Measurements from ENCODE around the gene WDR59. TPM values are rescaled to one million over a fixed set of nuclear protein-coding genes. Genes with fewer than 3 reads are reported as not detected.

Gene WDR59
- total RNA-seq, 1 experiment from 2014 or later = 32.0 TPM

DNA sequence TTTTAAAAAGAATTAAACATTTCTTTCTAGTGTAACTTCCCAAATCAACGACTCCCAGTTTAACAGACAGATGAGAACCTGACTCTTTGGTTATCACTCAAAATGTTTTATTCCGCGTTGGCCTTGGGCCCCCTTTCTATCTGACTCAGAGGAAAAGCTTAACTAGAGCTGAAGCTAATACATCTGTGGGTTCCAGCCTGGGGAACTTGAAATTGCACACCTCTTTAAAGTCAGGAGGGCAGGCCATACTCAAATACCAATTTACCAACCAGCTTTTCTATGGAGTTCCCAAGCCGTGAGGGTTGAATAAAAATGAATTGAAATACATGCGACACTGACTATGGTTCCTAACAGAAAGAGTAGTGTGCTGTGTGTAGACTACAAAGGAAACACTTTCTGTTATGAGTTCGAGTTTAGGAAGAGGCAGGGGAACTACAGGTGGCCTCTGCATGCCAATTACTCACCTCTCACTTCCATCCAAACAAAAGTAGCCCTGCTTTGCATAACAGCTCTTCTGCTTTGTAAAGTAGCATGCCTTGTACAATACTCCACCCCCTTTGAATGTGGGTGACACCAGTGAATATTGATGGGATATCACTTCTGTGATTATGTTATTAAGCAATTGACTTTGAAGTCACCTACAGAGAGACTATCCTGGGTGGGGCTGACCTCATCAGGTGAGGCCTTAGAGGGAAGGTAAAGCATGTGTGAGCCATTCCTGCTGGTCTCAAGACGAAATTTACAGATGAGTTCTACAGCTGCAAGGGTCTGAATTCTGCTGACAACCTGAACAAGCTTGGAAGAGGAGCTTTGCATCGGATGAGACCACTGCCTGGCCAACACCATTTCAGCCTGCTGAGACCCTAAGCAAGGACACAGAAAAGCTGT, 92.1 kb downstream of the WDR59 start:
- Histone ChIP-seq H3K4me3 (ENCODE audit: insufficient read depth, low read depth, low read length) (no peak overlapping the region), H3K36me3 (replicated peaks; ENCODE audit: control insufficient read depth, insufficient read depth, low read length) (peaks cover 14% of the 10 kb centered on the region), H3K27me3 (ENCODE audit: control insufficient read depth, insufficient read depth, low read length) (no peaks in the 10 kb centered on the region)
- no peak for DNase-seq

DNA sequence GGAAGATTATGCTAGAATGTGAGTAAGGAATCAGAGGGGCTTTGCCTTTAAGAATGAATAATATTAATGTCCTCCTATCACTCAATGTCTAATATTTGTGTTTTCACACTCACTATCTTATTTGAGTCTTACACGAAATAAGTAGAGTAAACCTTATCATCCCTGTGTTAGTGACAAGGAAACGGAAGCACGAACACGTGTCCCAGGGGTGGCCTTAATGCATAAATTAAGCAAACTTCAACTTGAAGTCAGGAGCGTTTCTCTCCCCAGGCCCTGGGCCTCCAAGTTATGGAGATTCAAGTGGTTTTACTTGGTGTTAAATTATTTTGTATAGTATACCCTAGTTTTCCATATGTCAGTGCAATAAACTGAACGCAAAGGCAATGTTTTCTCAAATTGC, 96.0 kb downstream of the WDR59 start:
- Histone ChIP-seq H3K4me3 (ENCODE audit: insufficient read depth, low read depth, low read length) (no peak overlapping the region), H3K36me3 (replicated peaks; ENCODE audit: control insufficient read depth, insufficient read depth, low read length) (peaks cover 20% of the 10 kb centered on the region)

DNA sequence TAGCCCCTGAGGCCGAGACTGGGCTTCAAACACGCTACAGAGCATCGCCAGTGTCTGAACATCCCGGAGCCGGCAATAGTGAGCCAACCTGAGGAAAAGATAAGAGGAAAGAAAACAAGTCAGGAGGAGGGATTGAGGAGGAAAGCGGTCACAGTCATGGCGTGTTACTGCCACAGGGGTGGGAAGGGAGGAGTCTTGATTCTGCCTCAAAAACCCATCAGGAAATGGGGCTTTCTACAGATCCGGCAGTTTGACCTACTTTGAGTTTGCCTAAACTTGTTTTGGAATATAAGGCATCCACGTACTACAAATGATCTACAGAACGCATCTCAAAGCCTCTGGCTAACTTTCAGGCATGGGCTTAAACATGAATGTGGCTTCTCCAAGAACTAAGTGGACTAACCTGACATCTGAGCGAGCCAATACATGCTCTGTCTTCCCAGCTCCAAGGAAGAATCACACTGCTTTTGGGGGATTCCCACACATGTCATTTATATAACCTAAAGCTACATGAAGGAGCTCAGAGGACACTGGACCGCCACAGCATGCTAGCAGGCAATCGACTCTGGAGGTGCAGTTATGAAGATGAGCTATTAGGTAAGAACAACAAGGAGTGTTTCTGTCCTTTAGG, 96.6 kb downstream of the WDR59 start:
- DNase-seq = no peak
- H3K36me3 ChIP-seq (replicated peaks; ENCODE audit: control insufficient read depth, insufficient read depth, low read length) = peaks cover 21% of the 10 kb centered on the region
- H3K4me3 ChIP-seq (ENCODE audit: insufficient read depth, low read depth, low read length) = no peak overlapping the region
- H3K27me3 ChIP-seq (ENCODE audit: control insufficient read depth, insufficient read depth, low read length) = no peaks in the 10 kb centered on the region

More for the DNA sequence above, 96.0 kb downstream of the WDR59 start:
- DNase-seq = no peak
- no peaks in the 10 kb centered on the region for H3K27me3 ChIP-seq (ENCODE audit: control insufficient read depth, insufficient read depth, low read length)

DNA sequence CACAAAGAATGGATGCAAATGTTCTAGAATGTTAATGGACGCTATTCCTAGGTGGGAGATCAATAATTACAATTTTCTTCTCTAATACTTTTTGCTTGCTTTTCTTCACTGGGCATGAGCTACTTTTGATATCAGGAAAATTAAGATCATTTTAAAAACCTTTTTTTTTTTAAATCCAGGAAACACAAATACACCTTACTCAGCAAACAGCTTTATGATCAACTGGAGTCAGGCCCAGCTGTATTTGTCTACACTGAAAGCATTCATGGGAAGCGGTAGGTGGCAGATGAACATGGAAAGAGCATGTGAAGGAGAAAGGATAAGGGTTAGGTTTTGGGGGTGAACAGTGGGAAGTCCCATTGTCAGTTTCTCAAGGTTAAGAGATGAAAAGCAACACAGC, 97.8 kb downstream of the WDR59 start:
- peaks cover 19% of the 10 kb centered on the region for H3K36me3 ChIP-seq (replicated peaks; ENCODE audit: control insufficient read depth, insufficient read depth, low read length)

DNA sequence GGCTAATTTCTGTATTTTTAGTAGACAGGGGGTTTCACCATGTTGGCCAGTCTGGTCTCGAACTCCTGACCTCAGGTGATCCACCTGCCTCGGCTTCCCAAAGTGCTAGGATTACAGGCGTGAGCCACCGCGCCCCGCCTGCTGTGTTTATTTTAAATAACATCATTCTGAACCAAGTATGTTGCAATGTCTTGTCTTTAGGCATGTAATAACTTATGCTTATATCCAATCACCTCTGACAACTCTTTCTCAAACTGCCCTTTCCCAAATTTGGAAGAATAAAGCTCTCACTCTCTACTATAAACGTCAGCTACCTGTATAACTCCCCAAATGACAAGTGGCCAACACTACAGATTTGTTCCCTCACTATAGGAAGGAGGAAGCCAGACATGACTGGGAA, 107.2 kb downstream of the WDR59 start:
- Histone ChIP-seq H3K36me3 (replicated peaks; ENCODE audit: control insufficient read depth, insufficient read depth, low read length) (peaks cover 6% of the 10 kb centered on the region), H3K27me3 (ENCODE audit: control insufficient read depth, insufficient read depth, low read length) (no peaks in the 10 kb centered on the region)

More for the DNA sequence above, 97.8 kb downstream of the WDR59 start:
- H3K27me3 ChIP-seq (ENCODE audit: control insufficient read depth, insufficient read depth, low read length) = no peaks in the 10 kb centered on the region
- DNase-seq = no peak
- H3K4me3 ChIP-seq (ENCODE audit: insufficient read depth, low read depth, low read length) = no peak overlapping the region

DNA sequence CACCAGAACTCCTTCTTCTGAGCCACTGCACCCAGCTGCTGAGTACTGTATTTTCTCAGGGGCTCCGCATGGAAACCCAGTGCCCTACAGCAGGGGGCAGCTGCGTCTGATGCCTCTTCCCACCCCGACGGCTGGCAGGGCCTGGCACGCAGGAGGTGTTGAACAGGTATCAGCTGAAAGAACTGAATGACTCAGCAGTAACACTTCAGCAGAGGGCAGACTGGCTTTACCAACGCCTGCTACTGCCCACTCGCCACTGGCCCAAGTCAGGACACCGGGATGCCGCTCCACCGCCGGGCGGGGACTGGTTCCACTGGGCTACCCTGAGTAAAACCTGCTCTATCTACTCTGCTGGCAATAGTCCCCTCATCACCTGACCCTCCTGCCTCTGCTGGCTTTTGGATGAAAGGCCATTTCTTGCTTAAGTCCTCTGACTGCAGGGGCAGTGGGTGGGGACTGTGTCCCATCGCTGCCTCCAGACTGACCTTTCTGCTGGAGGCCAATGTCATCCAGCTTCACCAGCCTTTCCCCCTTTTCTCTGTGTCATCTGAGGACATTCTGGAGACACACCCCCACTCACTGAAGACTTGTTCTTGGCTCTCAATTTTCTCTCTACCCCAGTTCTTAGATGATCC, 109.9 kb downstream of the WDR59 start:
- DNase-seq = peak; percentile 35
- Histone ChIP-seq H3K27me3 (ENCODE audit: control insufficient read depth, insufficient read depth, low read length) (no peaks in the 10 kb centered on the region), H3K4me3 (ENCODE audit: insufficient read depth, low read depth, low read length) (no peak overlapping the region), H3K36me3 (replicated peaks; ENCODE audit: control insufficient read depth, insufficient read depth, low read length) (peaks cover 4% of the 10 kb centered on the region)

More for the DNA sequence above, 107.2 kb downstream of the WDR59 start:
- no peak overlapping the region for H3K4me3 ChIP-seq (ENCODE audit: insufficient read depth, low read depth, low read length)
- DNase-seq = no peak

DNA sequence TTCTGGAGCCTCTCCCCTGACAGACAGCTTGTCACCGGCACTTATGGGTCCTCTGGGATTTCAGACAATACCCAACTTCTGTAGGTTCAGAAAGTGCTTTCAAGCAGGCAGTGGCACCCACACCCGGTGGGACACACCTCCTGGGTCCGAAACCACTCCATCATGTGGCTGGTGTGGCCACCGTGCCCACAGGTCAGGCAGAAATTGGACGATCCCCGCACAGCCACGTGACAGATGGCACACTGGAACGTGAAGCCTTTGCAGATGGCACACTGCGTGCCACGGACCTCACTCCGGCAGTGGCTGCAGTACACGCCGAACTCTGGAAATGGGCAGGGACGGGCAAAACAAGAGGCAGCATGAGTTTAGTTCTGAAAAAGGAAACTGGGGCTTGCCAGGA, 110.8 kb downstream of the WDR59 start:
- peaks cover 4% of the 10 kb centered on the region for H3K36me3 ChIP-seq (replicated peaks; ENCODE audit: control insufficient read depth, insufficient read depth, low read length)
- no peak for DNase-seq
- no peak overlapping the region for H3K4me3 ChIP-seq (ENCODE audit: insufficient read depth, low read depth, low read length)
- H3K27me3 ChIP-seq (ENCODE audit: control insufficient read depth, insufficient read depth, low read length) = no peaks in the 10 kb centered on the region

DNA sequence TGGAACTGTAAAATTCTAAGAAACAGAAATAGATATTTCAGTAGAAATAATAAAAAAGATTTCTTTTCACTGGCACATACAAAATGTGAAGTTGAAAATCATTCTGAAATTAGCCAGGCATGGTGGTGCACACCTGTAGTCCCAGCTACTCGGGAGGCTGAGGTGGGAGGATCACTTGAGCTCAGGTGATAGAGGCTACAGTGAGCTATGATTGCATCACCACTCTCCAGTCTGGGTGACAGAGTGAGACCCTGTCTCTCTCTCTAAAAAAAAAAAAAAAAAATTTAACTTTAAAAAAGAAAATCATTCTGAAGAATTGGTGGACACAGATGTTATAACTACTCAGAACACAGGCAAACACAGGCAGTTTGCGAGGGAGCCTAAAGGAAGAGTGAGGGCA, 112.6 kb downstream of the WDR59 start:
- H3K27me3 ChIP-seq (ENCODE audit: control insufficient read depth, insufficient read depth, low read length) = no peaks in the 10 kb centered on the region
- no peak for DNase-seq

DNA sequence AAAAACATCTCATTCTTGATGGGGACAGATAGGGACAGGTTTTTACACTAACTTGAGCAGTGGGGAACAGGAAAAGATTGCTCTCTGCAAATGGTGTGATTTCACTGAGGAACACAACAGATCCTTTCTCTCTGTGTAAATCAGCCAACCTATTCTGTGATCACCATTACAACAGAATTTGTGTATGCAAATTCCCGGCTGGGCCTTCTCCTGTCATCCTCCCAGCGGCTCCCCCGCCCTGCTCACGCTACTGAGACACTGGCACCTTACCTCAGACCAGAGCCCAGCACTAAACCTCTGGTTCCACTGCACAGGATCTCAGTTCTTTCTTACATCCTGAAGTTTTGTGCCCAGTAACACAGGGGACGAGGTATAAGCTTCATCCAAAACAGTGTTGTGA, 113.3 kb downstream of the WDR59 start:
- Histone ChIP-seq H3K4me3 (ENCODE audit: insufficient read depth, low read depth, low read length) (no peak overlapping the region), H3K36me3 (replicated peaks; ENCODE audit: control insufficient read depth, insufficient read depth, low read length) (peaks cover 2% of the 10 kb centered on the region)
- DNase-seq = peak; percentile 77

More for the DNA sequence above, 112.6 kb downstream of the WDR59 start:
- H3K36me3 ChIP-seq (replicated peaks; ENCODE audit: control insufficient read depth, insufficient read depth, low read length) = peaks cover 4% of the 10 kb centered on the region
- H3K4me3 ChIP-seq (ENCODE audit: insufficient read depth, low read depth, low read length) = no peak overlapping the region

DNA sequence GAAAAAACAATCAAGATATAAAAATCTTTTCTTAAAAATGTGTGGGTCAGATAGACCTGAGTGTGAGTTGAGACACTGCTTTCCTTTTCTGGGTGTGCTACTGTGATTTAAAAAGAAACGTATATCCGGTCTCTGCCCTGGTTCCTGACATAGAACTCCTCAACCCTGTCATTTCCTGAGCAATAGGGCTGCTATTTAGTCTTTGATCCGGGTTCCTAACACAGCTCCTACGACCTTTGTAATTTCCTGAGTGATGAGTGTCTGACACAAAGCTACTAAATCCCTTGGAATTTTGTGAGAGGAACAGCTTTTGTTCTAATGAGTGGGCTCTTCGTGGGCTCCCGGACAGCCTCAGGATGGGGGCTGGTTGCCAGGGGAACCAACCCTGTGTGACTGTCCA, 116.4 kb downstream of the WDR59 start:
- Histone ChIP-seq H3K36me3 (replicated peaks; ENCODE audit: control insufficient read depth, insufficient read depth, low read length) (no peaks in the 10 kb centered on the region), H3K4me3 (ENCODE audit: insufficient read depth, low read depth, low read length) (no peak overlapping the region), H3K27me3 (ENCODE audit: control insufficient read depth, insufficient read depth, low read length) (no peaks in the 10 kb centered on the region)
- DNase-seq = no peak

More for the DNA sequence above, 113.3 kb downstream of the WDR59 start:
- H3K27me3 ChIP-seq (ENCODE audit: control insufficient read depth, insufficient read depth, low read length) = no peaks in the 10 kb centered on the region

DNA sequence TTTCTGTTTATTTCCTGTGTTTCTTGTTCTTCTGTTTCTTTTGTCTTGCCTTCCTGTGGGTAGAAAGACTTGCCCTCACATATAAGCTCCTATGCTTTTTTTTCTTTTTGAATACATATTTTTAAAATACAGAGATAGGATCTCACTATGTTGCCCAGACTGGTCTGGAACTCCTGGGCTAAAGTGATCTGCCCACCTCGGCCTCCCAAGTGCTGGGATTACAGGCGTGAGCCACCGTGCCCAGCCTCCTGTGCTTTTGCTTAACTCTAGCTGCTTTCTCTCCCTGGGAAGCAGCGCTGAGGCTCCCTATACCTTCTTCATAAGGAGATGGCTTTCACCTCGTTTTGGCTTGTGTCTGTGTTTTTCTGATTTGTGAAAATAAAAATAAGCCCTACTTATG, 116.9 kb downstream of the WDR59 start:
- H3K4me3 ChIP-seq (ENCODE audit: insufficient read depth, low read depth, low read length) = no peak overlapping the region
- H3K27me3 ChIP-seq (ENCODE audit: control insufficient read depth, insufficient read depth, low read length) = no peaks in the 10 kb centered on the region
- no peak for DNase-seq
- no peaks in the 10 kb centered on the region for H3K36me3 ChIP-seq (replicated peaks; ENCODE audit: control insufficient read depth, insufficient read depth, low read length)

DNA sequence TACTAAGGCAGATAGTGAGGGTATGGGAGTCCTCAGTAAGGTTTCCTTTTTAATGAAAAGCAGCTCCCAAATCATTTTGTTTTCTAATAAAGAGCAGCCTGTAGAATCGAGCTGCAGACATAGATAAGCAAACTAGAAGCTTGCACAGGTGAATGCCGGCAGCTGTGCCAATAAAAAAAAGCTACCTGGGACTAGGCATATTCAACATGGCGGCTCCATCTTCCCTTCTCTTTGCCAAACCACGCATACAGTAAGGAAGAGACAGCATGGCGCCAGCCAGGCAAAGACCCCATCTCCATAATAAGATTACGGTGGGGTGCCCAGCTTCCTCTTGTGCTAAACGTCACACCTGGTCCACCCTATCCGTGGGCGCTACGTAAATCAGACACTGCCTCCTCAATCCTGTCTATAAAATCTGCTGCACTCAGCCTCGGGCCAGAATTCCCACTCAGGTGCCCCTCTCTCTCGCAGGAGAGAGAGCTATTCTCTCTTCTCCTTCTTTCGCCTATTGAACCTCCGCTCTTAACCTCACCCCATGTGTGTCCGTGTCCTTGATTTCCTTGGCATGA, 117.6 kb downstream of the WDR59 start:
- H3K36me3 ChIP-seq (replicated peaks; ENCODE audit: control insufficient read depth, insufficient read depth, low read length) = no peaks in the 10 kb centered on the region

DNA sequence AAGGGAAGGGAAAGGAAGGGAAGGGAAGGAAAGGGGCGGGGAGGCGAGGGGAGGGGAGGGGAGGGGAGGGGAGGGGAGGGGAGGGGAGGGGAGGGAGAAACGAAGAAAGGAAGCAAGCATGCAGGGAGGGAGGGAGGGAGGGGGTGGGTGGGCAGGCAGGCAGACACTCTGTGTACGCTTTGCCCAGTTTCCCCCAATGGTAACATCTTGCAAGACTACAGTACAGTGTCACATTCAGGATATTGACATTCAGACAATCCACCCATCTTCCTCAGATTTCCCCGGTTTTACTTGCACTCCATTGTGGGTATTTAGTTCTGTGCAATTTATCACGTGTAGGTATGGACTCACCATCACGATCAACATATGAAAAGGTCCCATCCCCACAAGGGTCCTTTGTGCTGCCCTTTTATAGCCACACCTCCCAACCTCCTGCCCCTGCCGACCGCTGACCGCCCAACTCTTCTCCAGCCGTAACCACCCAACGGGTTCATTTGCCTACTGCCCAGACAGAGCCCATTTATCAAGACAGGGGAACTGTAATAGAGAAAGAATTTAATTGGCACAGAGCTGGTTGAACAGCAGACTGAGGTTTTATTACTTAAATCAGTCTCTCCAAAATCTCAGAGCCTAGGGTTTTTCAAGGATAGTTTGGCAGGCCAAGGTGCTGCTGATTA, 118.9 kb downstream of the WDR59 start:
- Histone ChIP-seq H3K4me3 (ENCODE audit: insufficient read depth, low read depth, low read length) (no peak overlapping the region), H3K36me3 (replicated peaks; ENCODE audit: control insufficient read depth, insufficient read depth, low read length) (no peaks in the 10 kb centered on the region), H3K27me3 (ENCODE audit: control insufficient read depth, insufficient read depth, low read length) (no peaks in the 10 kb centered on the region)
- peak; percentile 61 for DNase-seq

More for the DNA sequence above, 117.6 kb downstream of the WDR59 start:
- Histone ChIP-seq H3K27me3 (ENCODE audit: control insufficient read depth, insufficient read depth, low read length) (no peaks in the 10 kb centered on the region), H3K4me3 (ENCODE audit: insufficient read depth, low read depth, low read length) (no peak overlapping the region)
- DNase-seq = no peak

DNA sequence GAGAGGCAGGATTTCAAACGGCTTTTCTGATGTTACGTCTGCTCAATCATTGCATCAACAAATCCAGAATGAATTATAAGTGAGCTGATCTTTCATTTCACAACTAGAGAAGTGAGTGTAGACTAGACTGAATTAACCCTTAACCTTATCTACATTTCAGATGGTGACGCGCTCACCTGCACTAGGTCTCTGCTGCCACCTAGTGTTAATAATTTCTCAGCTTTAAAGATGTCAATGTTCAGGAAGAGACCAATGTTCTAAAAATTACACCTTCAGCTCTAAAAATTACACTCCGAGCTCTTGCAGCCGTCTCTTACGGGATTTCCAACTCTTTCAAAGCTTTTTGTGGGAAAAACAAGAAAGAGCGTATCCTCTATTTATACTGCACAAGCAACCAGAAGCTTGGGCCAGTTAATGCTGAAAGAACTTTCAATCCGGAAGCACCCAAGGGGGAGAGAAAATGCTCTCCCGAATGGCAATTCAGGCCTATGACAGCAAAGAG, 122.1 kb downstream of the WDR59 start:
- Histone ChIP-seq H3K4me3 (ENCODE audit: insufficient read depth, low read depth, low read length) (no peak overlapping the region), H3K27me3 (ENCODE audit: control insufficient read depth, insufficient read depth, low read length) (no peaks in the 10 kb centered on the region), H3K36me3 (replicated peaks; ENCODE audit: control insufficient read depth, insufficient read depth, low read length) (no peaks in the 10 kb centered on the region)
- DNase-seq = peak; percentile 54
